Forelimb muscle (tissue), 1 donor: ENCODE results near the gene BCAS3. TPM values are rescaled to one million over a fixed set of nuclear protein-coding genes. Genes with fewer than 3 reads are reported as not detected.

Experiments used
- DNase-seq: peaks from one replicate; pipeline ENCODE4 v3.0.0-alpha.2; 2013; ENCODE audit warnings: low read depth
- polyA plus RNA-seq: library from polyadenylated mRNA; unstranded; fragments of 120-200 nt; gene quantifications from one replicate; pipeline ENCODE4 v1.2.1, GENCODE V29; 2013; ENCODE audit not compliant: insufficient read length

Gene BCAS3
- polyA plus RNA-seq, 1 donor: 10.1 TPM

- no peak for DNase-seq
Measured at GRCh38 chr17:61382796-61383688, 705.4 kb downstream of the BCAS3 start.

DNA sequence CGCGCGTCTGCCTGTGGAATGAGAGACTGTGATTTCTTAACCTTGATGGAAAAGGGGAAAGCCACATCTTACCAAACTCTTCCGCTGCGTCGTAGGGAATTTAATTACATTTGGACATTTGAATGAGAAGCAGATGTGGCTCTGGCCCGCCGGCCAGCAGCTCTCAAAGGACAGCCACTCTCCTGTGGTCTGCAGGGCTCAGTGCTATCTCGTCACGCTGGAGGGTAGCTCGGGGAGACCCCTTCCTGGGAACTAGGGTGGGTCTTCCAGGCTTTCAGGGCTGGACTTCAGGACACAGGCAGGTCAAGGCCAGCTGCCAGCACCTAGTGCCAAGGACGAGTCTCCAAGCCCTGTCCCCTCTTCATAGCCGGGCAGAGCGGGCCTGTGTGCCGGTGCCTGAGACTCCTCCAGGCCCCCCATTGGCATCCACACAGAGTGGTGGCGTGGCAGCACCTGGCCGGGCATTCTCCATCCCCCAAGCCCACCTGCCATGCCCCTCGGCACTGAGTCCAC lies 706.1 kb downstream of the BCAS3 start:
- no peak for DNase-seq

DNA sequence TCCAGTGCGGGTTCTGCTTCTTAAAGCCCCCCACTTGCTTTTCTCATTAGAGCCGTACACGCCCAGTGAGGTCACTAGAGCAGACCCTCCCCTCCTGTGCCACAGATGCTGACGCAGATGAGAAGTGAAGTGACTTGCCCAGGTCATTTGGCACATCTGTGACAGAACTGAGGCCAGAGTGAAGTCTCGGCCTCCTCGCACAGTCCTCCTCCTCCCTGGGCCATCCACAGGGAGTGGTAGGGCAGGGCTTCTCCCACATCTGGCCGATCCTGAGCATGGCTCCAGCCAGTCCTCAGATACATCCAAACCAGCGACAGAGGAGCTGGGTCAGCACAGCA lies 706.7 kb downstream of the BCAS3 start:
- DNase-seq: no peak

DNA sequence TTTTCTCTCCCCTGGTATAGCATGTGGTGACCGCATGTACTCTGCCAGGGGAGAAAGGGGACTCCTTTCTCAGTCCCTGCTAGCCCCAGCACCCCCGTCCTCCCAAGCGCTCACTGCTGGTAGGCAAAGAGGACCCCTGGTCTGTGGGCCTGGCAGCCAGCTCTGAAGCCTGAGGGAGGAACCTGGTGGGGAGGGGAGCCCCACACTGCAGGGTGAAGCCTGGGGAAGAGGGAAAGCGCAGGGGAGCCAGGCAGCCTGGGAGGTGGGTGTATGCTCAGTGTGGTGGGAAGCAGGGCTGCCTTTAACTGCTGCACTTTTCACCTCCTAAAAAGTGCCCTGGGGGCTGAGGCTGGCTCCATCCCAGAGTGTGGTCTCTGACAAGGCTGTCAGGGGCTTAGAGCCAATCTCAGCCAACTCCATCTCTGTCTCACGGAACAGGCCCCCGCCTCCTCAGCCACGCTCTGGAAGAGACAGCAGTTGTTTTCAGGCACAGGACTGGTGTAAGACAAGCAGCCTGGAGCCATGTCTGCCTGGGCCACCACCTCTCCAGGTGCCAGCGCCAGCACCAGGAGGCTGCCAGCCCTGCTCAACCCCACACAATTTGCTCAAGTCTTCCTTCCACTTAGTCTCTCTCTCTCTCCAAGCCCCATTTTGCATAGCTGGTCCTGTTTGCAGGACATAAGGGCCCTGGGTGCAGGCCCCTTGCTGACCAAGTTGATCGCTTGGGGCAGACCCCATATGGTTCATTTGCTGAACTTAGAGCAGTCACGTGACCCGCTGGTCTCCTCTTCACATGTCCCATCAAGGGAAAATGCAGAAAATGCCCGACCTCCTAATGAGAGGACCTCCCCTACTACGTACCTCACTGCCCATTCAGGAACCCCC lies 707.3 kb downstream of the BCAS3 start:
- no peak for DNase-seq

DNA sequence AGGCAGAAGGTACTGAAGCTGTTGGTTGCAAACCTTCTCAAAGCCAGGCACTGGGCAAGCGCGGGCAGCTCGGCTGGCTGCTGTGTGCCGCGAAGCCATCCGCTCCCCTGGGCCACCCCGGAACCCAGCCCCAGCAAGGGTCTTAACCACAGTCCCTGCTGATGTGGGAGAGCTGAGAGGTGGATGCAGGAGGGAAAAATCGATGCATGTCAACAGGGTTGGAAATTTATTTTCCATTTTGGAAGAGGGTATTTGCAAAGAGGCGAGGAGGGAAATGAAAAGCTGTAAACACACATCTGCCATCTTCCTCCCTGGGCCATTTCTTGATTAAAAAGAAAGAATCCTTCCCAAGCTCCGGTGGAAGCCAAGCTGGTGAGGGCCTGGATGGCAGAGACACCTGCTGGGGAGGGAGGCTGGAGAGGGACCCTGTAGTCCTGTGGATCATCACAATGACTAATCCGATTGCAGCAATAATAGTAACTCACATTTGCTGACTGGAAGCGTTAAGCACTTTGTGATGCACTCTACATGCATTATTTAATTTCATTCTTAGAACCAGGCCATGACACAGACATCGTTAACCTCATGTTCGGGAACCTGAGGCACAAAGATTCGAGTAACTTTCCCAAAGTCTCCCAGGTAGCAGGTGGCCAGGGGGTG lies 708.1 kb downstream of the BCAS3 start:
- DNase-seq: no peak

GRCh38 chr17:61386251-61386650 lies 708.6 kb downstream of the BCAS3 start:
- DNase-seq: no peak

DNA sequence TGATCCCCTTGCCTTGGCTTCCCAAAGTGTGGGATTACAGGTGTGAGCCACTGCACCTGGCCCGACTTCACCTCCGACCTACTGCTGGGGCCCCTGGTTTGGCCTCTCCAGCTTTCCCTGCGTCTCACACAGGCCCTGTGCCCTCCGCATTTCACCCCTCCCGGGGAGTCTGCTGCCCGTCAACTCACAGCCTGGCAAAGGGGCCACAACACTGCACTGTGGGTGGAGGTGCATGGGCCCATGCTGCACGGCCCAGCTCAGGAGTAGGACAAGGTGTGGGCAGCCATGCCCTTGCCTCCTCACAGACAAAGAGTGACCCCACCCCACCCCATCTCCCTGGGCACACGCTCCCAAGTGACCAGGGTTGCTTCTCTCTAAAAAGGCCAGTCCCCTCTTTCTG lies 709.4 kb downstream of the BCAS3 start:
- DNase-seq: no peak

DNA sequence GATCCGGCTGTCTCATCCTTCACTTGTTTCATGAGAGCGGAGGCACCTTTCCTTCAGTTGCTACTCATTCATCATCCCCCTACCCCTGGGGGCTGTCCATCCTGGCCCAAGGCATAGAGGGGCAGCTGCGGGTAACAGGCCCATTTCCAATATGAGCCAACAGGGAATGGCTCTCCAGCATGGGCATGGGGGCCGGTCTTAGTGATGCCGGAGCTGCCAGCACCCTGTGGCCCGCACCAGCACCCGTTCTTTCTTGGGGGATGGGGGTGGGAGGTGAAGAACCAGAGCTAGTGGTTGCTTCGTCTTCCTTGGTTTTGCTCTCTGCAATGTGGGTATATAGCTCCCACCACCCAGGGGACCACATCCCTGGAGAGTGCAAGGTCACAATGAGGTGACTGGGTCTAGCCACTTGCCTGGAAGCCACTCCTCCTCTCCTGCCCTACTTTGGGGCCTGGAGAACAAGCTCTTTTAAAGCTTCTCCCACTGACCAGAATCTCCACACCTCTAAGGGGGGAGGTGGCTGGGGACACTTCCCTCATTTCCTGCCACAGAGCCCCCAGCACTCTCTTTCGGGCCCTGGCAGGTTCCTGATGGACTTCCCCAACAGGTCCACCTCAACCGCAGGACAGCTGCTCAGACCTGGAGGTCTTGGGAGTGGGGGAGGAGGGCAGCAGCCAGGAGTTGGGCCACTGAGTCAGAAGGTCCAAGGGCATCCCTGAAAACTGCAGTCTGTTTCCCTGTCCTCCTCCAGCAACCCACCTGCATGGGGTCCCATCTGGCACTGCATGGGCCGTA lies 710.1 kb downstream of the BCAS3 start:
- no peak for DNase-seq

GRCh38 chr17:61388561-61389356 lies 711.1 kb downstream of the BCAS3 start:
- DNase-seq: no peak

DNA sequence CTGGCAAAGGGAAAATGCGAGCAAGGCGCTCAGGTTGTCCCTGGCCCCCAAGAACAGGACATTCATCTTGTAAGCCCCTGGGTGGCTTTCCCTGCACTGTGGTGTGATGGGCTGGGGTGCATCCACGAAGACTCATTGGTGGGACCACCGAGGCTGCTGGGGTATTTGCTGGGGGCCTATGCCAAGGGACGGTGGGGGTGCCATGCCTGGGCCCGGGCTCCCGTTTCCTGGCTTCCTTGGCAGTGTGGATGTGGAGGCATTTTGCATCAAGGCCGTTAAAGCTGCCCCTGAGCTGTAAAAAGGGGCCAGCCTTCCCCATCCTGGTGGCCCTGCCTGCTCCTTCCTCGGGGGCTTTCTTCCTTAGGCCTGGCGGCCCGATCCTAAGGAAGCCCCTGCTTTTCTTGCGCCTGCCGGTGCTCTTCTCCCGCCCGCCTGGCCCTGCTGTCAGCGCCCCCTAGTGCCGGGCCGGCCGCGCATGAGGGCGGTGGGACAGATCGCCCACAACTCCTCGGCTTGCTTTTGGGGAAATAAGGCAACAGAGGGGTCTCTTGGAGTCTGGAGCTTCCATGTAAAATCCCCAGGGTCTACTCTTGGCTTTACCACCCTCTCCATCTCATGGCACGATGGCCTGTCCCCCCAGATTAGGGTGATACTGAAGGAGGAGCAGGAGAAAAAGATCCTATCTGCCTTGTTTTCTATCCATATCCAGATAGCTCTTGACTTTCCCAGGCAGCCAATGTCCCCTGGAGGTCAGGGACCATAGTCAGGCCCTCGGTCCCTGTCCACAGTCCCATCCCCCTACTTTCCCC lies 712.2 kb downstream of the BCAS3 start:
- no peak for DNase-seq

GRCh38 chr17:61390479-61390791 lies 712.8 kb downstream of the BCAS3 start:
- DNase-seq: no peak

- no peak for DNase-seq
Measured at GRCh38 chr17:61391595-61392291, 714.1 kb downstream of the BCAS3 start.

DNA sequence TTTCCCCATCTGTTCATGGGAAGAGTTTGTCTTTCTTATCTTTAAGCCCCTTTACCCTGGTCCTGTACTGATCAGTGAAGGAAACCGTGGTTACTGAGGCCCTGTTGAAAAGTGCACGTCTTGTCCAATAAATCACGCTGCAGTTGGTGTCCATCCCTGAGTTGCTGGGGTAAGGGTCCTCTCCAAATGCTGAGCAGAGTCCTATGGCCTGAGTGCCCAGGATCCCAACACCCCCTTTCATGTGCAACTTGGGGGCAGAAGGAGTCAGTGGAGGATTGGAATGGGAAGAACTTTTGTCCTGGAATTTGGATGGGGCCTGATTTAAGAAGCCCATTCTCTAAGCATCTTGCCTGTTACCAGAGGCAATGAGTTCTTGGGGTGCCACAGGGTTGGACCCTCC lies 715.0 kb downstream of the BCAS3 start:
- no peak for DNase-seq

DNA sequence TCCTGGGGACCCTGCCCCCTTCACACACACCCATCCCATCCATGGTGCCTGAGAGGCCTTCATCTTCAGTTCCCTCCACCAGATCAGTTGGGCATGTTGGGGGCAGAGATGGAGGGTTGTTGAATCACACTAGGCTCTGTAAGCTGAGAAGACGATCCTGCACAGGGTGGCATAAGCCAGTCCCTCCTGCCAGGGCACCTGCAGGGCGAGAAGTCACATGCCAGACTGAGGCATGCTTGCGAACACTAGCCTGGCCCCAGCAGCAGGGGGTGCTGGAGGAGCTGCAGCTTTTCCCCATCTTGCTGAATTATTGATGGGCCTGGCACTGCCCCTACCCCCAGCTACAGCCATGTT lies 715.9 kb downstream of the BCAS3 start:
- no peak for DNase-seq

DNA sequence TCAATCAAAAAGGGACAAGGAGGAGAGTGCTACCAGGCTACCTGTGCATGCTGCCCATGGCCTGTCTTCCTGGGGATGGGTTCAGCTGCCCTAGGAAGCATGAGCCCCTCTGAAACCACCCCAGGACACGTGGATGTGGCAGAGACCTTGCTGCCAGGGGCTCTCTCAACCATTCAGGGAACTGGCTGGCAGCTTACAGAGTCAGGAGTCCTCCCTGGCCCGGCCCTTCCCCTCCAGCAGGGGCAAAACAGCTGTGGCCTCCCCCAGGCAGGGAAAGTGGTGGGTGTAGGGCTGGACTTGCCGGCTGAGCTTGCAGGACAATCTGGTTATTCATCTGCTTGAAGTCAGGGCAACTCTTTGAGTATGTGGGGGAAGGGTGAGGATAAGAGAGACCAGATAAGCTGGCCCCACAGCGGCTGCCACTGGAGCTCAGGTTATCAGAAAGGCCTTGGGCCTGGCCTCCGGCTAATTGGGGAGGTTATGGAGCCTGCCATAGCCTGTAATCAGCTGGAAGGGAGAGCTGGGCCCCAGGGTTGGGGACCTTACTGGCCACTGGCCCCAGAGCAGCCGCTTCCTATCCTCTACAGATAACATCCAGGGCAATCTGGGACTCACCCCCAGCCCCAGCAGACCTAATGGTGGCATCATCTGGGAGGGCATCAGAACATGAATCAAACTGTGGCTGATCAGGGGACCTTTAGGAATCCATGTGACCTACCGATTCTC lies 716.4 kb downstream of the BCAS3 start:
- no peak for DNase-seq

- no peak for DNase-seq
Measured at GRCh38 chr17:61394630-61395408, 717.2 kb downstream of the BCAS3 start.

GRCh38 chr17:61395409-61395982 lies 717.8 kb downstream of the BCAS3 start:
- DNase-seq: no peak
